ENCODE results near the gene VAV1. TPM values are rescaled to one million over a fixed set of nuclear protein-coding genes. Genes with fewer than 3 reads are reported as not detected.
"Not testable (repeated sequence)": the region's sequence is repeated elsewhere in the genome, so short reads cannot be mapped to it uniquely, and the experiment has no call there.

Gene VAV1
- total RNA-seq, 1 donor: 0.36 TPM

DNA sequence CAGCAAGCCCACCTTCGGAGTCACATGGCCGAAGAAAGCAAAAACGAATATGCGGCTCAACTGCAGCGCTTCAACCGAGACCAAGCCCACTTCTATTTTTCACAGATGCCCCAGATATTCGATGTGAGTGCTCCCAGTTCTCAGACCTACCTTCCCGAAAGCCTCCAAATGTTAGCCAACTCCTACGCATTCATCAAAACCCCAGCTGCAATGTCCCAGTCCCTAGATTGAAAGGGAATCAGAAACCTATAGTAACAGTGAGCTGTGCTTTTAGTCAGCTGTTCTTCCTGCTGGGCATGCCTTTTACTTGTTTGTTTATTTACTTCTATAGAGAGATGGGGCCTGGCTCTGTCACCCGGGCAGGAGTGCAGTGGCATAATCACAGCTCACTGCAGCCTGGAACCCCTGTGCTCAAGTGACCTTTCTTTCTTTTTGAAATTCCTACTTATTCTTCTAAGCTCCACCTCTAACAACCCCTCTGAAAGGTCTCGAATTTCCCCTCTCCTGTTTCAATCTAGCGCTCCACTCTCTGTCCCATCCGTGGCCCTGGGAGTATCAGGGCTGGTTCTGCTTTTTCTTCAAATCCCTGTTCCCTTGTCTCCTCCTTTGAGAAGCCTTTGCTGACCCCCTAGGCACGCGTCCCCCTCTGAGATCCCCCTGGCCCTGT is 28.7 kb upstream of the VAV1 start:
- H3K79me2 ChIP-seq (ENCODE audit: insufficient read depth, low read length): peaks cover 27% of the 10 kb centered on the region
- H2AFZ ChIP-seq (ENCODE audit: low read length): no peak overlapping the region
- H3K9me3 ChIP-seq (ENCODE audit: low read depth, low read length): no peaks in the 10 kb centered on the region
- peaks cover 28% of the 10 kb centered on the region for H3K4me1 ChIP-seq (ENCODE audit: insufficient read depth, low read length)
- peak overlapping the region; percentile 59 for H3K4me2 ChIP-seq (ENCODE audit: insufficient read depth, low read length)
- H3K4me3 ChIP-seq (ENCODE audit: insufficient read depth, low read length): no peak overlapping the region
- H3K27me3 ChIP-seq (ENCODE audit: insufficient read depth, low read length): no peaks in the 10 kb centered on the region
- TF ChIP-seq, protein P1, sequence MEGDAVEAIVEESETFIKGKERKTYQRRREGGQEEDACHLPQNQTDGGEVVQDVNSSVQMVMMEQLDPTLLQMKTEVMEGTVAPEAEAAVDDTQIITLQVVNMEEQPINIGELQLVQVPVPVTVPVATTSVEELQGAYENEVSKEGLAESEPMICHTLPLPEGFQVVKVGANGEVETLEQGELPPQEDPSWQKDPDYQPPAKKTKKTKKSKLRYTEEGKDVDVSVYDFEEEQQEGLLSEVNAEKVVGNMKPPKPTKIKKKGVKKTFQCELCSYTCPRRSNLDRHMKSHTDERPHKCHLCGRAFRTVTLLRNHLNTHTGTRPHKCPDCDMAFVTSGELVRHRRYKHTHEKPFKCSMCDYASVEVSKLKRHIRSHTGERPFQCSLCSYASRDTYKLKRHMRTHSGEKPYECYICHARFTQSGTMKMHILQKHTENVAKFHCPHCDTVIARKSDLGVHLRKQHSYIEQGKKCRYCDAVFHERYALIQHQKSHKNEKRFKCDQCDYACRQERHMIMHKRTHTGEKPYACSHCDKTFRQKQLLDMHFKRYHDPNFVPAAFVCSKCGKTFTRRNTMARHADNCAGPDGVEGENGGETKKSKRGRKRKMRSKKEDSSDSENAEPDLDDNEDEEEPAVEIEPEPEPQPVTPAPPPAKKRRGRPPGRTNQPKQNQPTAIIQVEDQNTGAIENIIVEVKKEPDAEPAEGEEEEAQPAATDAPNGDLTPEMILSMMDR (IDR thresholded peaks at IDR 0.05; ENCODE audit: extremely low read depth, low read depth, low read length): no peak
- H3K36me3 ChIP-seq (ENCODE audit: insufficient read depth, low read length): peaks cover 34% of the 10 kb centered on the region
- peak; percentile 48 for DNase-seq (ENCODE audit: insufficient read length, low spot score, missing footprints)
- peaks cover 11% of the 10 kb centered on the region for H4K20me1 ChIP-seq (ENCODE audit: insufficient read depth, low read length)
- peak overlapping the region; percentile 0 for H3K27ac ChIP-seq (ENCODE audit: low read depth, low read length)

DNA sequence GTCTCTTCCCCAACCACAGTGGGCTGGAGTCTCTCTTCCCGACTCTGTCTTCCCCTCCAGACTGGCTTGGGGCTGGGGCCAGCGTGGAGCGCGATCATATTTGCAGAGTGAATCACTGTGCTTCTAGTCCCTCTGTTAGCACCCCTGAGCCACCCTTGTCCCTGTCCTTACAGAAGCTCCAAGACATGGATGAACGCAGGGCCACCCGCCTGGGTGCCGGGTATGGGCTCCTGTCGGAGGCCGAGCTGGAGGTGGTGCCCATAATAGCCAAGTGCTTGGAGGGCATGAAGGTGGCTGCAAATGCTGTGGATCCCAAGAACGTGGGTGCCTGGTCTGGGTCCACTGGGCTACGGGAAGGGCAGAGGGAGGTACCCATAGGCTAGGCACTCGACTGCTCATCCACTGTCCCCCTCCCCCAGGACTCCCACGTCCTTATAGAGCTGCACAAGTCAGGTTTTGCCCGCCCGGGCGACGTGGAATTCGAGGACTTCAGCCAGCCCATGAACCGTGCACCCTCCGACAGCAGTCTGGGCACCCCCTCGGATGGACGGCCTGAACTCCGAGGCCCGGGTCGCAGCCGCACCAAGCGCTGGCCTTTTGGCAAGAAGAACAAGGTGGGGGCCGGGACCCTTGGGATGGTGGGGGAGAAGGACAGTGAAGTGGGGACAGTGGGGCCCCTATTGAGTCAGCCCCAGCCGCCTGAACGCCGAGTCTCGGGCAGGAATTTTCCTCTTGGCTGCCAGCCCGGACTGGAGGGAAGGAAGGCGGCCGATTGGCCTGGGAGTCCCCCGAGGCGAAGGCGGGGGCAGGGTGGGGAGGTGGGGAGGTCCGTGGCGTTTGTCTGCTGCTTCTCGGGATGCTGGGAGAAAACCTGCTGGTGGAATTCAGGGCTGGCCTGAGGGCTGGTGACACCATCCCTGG is 27.9 kb upstream of the VAV1 start:
- H3K4me1 ChIP-seq (ENCODE audit: insufficient read depth, low read length): peaks cover 23% of the 10 kb centered on the region
- peak; percentile 99 for DNase-seq (ENCODE audit: insufficient read length, low spot score, missing footprints)
- TF ChIP-seq, protein P1 (IDR thresholded peaks at IDR 0.05; ENCODE audit: extremely low read depth, low read depth, low read length): no peak
- H3K79me2 ChIP-seq (ENCODE audit: insufficient read depth, low read length): peaks cover 26% of the 10 kb centered on the region
- H3K36me3 ChIP-seq (ENCODE audit: insufficient read depth, low read length): peaks cover 41% of the 10 kb centered on the region
- H3K4me2 ChIP-seq (ENCODE audit: insufficient read depth, low read length): peak overlapping the region; percentile 59
- H4K20me1 ChIP-seq (ENCODE audit: insufficient read depth, low read length): peaks cover 11% of the 10 kb centered on the region
- peak overlapping the region; percentile 30 for H3K4me3 ChIP-seq (ENCODE audit: insufficient read depth, low read length)
- peak overlapping the region; percentile 0 for H3K27ac ChIP-seq (ENCODE audit: low read depth, low read length)
- H2AFZ ChIP-seq (ENCODE audit: low read length): peak overlapping the region; percentile 4
- H3K9me3 ChIP-seq (ENCODE audit: low read depth, low read length): no peaks in the 10 kb centered on the region
- H3K27me3 ChIP-seq (ENCODE audit: insufficient read depth, low read length): no peaks in the 10 kb centered on the region

DNA sequence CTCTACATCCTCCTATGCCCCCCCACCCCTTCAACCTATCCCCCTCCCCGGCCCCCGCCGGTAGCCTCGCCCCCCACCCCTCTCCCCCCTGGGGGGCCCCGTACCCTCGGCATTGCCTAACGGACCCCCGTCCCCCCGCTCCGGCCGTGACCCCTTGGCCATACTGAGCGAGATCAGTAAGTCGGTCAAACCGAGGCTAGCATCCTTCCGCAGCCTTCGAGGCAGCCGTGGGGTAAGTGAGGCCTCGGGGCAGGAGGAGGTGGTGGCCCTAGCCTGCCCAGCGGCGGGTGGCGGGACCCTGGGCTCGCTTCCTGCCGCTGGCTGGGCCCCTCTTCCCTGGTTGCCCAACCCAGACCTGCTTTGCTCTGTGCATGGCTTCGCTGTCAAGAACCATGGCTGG is 26.5 kb upstream of the VAV1 start:
- peaks cover 51% of the 10 kb centered on the region for H3K36me3 ChIP-seq (ENCODE audit: insufficient read depth, low read length)
- H3K9me3 ChIP-seq (ENCODE audit: low read depth, low read length): no peaks in the 10 kb centered on the region
- H3K4me3 ChIP-seq (ENCODE audit: insufficient read depth, low read length): no peak overlapping the region
- no peak overlapping the region for H2AFZ ChIP-seq (ENCODE audit: low read length)
- H3K79me2 ChIP-seq (ENCODE audit: insufficient read depth, low read length): peaks cover 14% of the 10 kb centered on the region
- H4K20me1 ChIP-seq (ENCODE audit: insufficient read depth, low read length): peaks cover 13% of the 10 kb centered on the region
- no peak overlapping the region for H3K4me2 ChIP-seq (ENCODE audit: insufficient read depth, low read length)
- TF ChIP-seq, protein P1 (IDR thresholded peaks at IDR 0.05; ENCODE audit: extremely low read depth, low read depth, low read length): no peak
- H3K4me1 ChIP-seq (ENCODE audit: insufficient read depth, low read length): peaks cover 23% of the 10 kb centered on the region
- no peak overlapping the region for H3K27ac ChIP-seq (ENCODE audit: low read depth, low read length)
- H3K27me3 ChIP-seq (ENCODE audit: insufficient read depth, low read length): no peaks in the 10 kb centered on the region
- no peak for DNase-seq (ENCODE audit: insufficient read length, low spot score, missing footprints)

DNA sequence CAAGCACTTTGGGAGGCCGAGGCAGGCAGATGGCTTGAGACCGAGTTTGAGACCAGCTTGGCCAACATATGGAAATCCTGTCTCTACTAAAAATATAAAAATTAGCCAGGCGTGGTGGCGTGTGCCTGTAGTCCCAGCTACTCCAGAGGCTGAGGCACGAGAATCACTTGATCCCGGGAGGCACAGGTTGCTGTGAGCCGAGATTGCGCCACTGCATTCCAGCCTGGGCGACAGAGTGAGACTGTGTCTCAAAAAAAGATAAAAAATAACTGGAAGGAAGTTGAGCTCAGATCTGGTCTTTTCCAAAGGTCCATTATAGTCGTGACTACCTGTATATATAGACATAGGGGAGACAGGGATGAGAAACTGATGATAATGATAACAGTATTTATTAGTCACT is 24.0 kb upstream of the VAV1 start:
- not testable (repeated sequence) for H3K79me2 ChIP-seq (ENCODE audit: insufficient read depth, low read length); DNase-seq (ENCODE audit: insufficient read length, low spot score, missing footprints); H3K4me3 ChIP-seq (ENCODE audit: insufficient read depth, low read length); H3K4me2 ChIP-seq (ENCODE audit: insufficient read depth, low read length); H3K27ac ChIP-seq (ENCODE audit: low read depth, low read length); H2AFZ ChIP-seq (ENCODE audit: low read length); H4K20me1 ChIP-seq (ENCODE audit: insufficient read depth, low read length); H3K9me3 ChIP-seq (ENCODE audit: low read depth, low read length); H3K27me3 ChIP-seq (ENCODE audit: insufficient read depth, low read length)
- peaks cover 22% of the 10 kb centered on the region for H3K4me1 ChIP-seq (ENCODE audit: insufficient read depth, low read length)
- H3K36me3 ChIP-seq (ENCODE audit: insufficient read depth, low read length): peaks cover 56% of the 10 kb centered on the region
